Muscle of arm (tissue), 12 donors: ENCODE data around the gene SH3BGR. TPM values are rescaled to one million over a fixed set of nuclear protein-coding genes. Genes with fewer than 3 reads are reported as not detected.

ENCODE experiments used
- DNase-seq: peaks from one replicate; pipeline ENCODE4 v3.0.0-alpha.2; 2013
- polyA plus RNA-seq, 12 donors: library from polyadenylated mRNA; unstranded; fragments of 120-200 nt; gene quantifications; one replicate each; pipeline ENCODE4 v1.2.1, GENCODE V29; 2013; ENCODE audit not compliant: insufficient read length in 12 of 12

SH3BGR gene
- polyA plus RNA-seq, 12 donors, result 86.9 to 292 (median 222) TPM; not detected in 1

DNA sequence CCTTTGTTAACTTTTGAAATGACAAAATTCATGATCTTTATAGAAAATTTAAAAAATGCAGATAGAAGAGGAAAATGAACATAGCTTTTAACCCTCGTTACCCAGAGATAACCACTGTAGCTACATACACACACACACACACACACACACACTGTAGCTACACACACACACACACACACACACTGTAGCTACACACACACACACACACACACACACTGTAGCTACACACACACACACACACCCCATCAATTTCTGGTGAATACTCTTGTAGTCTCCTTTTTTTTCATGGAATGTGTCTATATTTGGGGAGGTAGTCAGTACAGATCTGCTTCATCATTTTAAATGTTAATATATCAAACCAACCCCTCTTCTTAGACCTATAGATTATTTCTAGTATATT is 58.5 kb downstream of the SH3BGR start:
- DNase-seq, result no peak

DNA sequence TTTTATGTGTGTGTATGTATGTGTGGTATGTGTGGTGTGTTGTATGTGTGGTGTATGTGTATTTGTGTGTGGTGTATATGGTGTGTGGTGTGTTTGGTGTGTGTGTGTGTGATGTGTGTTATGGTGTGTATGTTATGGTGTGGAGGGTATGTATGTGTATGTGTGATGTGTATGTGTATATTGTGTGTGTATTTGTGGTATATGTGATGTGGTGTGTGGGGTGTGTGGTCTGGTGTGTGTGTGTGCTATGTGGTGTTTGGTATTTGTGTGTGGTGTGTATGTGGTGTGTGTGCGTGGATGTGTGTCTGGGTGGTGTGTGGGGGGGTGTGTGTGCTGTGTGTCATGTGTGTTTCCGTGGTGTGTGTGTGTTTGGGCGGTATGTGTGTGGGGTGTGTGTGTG is 59.3 kb downstream of the SH3BGR start:
- DNase-seq, result no peak

DNA sequence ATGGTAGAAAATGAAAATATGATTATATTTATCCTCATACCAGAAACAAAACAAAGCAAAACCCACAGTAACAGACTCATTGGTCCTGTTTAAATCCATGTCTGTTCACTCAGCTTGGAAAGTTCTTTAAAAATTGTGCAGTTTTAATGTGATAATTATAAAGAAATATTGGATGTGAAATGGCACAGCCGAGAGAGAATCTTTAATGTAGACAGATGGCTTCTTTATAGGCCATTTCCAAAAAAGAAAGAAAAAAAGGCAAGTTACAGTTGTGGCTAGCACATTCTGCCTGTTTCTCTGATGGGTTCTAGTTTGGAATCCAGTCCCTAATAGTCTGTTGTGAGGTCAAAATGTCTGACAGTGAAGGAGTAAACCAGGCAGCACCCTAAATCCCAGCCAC is 62.0 kb downstream of the SH3BGR start:
- no peak for DNase-seq

DNA sequence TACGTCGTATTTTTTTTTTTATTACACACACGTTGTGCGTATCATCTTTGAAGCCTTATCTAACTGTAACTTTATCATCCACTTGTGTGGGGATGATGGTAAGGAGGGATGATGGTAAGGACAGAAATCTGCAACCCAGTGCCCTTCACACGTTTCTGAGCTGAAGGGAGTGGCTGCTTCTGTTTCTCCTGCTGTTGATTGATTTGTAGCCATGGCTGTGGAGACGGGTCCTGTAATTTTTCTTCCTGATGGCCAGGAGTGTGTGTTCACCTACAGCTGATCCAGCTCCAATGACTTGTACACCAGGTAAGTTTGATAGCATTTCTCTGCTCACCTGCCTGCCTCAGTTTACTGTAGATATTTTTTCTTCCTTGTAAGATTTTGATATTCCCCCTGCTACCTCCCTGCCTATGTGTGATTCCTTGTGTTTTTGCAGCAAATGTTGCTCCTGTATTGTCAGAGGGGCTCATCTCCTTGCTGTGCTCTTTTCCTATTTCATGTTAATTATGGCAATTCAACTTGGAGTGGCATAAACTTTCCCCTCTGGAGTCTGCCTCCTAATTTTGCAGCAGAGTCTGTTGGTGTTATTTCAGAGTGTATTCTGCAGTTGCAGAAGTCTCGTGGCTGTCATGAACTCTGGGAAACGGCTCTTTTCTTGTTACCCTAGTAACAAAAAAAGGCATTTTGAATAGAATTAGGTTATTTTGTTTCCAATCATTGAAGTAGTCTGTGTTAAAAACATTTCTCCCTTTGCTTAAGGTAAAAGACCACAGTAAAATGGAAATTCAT is 64.1 kb downstream of the SH3BGR start:
- no peak for DNase-seq

DNA sequence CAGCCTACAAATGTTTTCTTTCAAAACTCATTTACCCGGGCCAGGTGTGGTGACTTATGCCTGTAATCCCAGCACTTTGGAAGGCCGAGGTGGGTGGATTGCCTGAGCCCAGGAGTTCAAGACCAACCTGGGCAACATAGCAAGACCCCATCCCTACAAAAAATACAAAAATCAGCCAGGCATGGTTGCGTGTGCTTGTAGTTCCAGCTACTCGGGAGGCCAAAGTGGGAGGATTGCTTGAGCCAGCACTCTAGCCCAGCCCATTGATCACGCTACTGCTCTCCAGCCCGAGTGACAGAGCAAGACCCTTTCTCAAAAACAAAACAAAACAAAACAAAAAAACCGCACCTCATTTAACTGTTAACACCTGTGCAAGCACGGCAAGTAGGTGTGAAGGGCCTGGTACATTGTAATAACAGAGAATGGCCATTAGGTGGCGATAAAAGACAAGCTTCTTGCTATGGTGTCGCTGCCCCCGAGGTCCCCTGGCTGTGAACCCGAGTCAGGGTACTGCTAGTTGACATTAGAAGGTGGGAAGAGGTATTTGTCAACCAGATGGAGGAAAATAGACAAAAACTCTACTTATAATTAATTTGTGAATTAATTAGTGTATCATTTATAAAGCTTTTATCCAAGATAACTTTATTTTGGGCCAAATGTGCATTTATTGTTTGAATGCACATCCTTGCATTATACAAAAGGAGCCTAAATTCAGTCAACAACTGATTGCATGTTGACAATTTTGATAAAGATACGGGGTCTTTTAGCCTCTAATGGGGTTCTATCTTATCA is 66.5 kb downstream of the SH3BGR start:
- peak; percentile 50 for DNase-seq

DNA sequence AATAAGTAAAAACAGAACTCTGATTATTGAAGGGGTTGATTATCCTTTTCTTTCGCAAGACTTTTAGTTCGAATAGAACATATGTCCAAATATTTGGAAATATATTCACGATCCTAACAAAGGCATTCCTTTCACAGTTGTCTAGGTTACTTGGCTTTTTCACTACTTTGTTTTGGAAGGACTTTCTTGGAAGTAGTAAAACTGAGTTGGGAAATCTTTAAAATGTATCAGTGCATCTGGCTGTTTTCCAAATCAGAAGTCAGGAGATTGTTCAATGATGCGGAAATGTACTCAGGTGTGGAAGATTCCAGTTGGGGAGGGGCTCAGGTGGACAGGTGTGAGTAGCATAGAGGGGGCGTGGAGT is 67.1 kb downstream of the SH3BGR start:
- peak; percentile 35 for DNase-seq

DNA sequence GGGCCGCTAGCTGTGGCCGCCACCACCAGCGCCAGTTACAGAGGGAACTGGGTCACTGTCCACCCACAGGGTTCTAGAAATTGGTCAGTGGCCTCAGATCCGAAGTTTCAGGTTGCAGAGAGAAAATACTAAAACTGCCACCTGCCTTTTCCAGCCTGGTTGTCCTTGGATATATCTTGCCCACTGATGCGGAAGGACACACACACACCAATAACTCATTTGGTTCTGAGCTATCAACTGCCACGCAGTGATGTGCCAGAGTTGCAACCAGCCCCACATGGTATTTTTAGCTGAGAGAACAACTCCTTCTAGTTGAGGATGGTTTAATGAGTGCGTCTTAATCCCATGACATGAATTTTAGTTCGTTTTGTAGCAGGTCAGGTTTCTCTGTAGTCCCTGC is 68.1 kb downstream of the SH3BGR start:
- DNase-seq, result no peak

DNA sequence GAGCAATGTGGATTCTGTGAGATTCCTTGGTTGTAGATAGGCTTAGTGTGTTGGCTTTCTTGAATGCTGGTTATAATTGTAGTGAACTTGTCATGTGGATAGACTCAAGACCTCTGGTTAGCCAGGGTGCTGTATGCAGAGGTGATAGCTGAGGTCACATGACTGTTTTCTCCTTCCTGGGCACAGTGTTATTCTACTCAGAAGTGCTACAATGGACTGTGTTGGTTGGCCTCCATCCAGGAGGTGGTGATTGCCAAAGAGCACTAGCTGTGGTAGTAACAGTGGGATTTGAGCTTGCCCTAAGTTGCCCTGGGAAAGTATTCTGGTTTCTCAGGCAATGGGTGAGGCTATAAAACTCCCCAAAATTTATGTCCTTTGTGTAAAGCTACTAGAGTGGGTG is 71.6 kb downstream of the SH3BGR start:
- no peak for DNase-seq

DNA sequence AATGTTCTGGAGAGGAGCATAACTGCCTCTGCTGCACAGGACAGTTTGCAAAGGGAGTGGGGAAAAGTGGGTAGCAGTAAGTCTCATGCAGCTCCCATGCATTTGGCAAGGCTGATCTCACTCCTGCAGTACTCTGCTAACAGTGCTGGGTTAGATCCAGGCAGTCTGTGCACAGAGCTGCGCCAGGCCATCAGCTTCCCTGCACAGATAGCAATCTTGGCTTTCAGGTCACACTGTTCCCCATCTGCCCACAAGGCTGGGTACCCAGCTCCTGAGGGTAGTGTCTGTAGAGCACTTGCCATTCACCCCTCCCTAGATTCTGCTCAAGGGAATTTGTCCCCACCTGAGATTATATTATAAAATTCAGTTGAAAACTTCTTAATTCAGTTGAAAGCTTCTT is 72.1 kb downstream of the SH3BGR start:
- DNase-seq, result no peak

DNA sequence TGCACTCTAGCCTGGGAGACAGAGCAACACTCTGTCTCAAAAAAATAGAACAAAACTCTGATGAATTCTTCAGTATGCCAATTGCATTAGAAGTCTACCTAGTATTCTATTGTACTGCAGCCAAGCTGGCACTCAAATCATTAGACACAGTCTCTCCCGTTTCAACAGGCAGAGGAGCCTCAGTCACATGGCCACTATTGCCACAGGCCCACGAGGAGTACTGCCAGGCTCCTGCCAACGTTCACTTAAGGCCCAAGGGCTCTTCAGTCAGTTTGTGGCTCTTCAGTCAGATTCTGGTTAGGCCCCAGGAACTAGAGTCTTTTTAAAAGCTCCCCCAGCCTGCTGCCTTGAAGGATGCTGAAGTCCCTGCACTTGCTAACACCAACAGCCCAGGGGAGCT is 73.4 kb downstream of the SH3BGR start:
- no peak for DNase-seq

DNA sequence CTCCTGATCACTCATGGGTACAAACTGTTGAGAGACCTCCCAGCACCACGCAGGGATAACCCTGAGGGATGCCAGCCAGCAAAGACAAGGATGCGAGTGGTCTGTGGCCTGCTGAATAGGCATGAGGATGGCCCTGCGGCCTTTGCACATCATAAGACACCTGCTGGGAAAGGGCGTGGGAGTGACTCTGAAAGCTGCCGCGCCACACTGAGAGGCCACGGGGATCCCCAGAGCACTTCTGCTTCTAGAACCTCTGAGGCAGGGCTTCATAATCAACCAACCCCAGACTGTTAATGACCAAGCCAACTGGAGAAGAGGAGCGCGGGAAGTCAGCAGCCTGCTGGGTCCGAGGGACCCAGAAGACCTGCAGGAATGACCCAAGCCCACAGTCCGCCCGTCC is 73.8 kb downstream of the SH3BGR start:
- no peak for DNase-seq

DNA sequence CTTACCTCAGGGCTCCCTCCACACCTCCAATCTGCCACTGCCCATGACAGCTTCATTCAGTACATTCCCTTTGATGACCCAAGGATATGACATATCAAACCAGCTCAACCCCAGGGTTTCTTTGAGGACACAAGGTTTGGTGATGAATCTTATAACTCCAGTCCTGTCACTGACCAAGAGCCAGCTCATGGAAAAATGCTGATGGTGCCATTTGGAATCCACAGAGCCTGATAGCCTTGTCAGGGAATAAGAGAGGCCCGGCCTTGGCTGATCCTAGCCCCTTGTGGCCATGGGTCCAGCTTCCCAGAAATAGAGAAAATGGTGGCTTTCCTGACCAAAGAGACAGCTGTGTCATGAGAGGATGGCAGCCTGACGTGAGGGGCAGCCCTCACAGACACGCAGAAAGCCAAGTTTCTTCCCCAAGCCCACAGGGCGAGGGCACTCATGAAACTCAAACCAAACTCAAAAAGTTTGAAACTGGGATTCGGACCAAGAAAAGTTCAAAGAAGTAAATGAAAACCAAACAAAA is 75.4 kb downstream of the SH3BGR start:
- DNase-seq, result no peak

DNA sequence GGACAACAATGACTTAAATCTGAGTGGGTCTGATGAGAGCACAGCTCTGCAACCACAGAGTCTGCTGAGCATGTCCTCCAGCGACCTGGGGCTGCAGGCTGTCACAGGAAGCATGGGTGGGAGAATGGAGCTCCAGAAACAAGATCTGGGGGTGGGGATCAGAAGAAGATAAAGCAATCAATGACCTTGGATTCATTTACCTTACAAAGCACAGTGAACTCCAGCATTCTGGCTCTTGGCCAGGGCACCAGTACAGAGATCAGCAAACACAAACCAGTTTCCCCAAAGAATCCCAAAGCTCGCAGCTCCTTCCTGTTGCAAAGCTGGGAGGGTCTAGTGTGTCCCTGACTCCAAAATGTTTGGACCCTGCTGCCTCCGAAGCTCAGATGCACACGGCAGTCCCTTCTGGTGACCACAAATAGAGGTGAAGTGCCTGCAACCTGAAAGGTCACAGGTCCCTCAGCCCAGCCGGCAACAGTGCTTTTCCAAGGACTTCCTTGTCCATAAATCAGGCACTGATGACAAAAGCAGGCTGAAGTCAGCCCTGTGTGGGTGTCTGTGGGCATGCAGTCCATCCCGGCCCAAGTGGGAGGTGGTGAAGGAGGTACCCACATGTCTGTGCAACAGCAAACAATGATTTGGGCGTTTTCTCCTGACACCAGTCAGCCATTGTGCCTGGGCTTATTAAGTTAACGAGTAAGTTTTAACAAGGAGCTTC is 76.1 kb downstream of the SH3BGR start:
- DNase-seq, result no peak

DNA sequence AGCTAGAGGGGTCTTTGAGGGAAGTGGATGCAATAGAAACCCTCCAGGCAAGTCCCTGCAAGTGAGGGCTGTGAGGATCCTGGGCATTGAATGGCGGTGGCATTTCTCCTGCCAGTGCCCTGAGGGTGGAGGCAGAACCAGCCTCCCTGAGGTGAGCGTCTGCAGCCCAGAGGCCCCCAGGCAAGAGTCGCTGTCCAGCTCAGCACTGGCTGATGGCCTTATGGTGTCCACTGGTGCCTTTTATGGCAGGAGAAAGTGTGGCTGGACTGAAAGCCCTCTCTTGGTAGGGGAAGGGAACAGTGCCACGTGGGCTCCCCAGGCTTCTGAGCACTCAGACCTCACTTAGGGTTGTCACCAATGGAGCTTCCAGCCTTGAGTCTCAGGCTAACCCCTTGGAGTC is 77.3 kb downstream of the SH3BGR start:
- DNase-seq, result no peak

DNA sequence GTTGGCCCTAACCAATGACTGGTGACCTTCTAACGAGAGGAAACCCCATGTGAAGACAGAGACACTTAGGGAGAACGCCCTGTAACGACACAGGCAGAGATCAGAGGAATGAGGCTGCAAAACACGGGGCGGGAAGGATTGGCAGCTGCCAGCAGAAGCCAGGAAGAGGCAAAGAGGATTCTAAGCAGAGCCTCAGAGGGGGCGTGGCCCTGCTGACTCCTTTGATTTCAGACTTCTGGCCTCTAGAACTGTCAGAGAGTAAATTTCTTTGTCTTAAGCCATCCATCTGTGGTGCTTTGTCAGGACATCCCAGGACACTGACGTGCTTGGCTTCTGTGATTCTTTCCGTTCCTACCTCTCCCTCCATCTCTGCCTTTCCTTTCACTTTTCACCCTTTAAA is 79.3 kb downstream of the SH3BGR start:
- DNase-seq, result no peak

DNA sequence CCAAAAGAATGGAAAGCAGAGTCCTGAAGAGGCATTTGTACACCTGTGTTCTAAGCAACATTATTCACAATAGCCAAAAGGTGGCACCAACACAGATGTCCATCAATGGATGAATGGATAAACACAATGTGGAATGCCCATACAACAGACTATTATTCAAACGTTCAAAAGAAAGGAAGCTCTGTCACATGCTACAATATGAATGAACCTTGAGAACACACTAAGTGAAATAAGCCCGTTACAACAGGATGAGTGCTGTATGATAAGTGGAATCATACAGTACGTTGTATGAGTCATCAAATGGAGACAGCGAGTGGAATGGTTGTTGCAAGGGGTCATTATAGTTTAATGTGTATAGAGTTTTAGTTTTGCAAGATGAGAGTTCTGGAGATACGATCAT is 80.1 kb downstream of the SH3BGR start:
- no peak for DNase-seq

DNA sequence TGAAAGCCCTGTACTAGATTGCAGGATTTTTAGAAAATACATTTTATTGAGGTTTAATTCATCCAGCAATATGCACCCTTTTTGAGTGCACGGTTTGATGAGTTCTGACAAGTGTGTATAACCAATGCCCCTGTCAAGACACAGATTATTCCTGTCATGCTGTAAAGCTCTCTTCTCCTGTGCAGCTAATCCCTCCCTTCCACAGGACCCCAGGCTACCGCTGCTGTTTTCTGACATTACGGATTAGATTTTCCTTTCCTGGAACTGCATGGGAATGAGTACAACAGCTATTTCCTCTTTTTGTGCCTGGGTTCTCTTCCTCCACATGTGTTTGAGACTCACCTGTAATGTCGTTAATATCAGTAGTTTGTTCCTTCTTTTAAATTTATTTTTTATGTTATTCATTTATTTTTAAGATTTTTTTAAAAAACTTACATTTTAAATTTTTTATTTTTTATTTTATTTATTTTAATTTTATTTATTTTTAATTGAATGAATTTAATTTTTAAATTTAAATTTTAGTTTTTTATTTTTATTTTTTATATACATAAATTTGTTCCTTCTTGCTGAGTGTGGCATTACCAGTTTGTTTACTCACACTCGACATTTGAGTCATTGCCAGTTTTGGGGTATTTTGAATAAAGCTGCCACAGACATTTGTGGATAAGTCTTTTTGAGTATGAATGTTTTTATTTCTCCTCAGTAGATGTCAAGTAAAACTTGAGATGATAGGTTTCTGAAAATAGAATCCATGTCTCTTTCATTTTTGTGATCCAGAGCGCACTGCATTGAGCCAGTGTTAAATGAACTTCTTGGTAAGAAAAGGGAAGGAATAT is 82.0 kb downstream of the SH3BGR start:
- no peak for DNase-seq

DNA sequence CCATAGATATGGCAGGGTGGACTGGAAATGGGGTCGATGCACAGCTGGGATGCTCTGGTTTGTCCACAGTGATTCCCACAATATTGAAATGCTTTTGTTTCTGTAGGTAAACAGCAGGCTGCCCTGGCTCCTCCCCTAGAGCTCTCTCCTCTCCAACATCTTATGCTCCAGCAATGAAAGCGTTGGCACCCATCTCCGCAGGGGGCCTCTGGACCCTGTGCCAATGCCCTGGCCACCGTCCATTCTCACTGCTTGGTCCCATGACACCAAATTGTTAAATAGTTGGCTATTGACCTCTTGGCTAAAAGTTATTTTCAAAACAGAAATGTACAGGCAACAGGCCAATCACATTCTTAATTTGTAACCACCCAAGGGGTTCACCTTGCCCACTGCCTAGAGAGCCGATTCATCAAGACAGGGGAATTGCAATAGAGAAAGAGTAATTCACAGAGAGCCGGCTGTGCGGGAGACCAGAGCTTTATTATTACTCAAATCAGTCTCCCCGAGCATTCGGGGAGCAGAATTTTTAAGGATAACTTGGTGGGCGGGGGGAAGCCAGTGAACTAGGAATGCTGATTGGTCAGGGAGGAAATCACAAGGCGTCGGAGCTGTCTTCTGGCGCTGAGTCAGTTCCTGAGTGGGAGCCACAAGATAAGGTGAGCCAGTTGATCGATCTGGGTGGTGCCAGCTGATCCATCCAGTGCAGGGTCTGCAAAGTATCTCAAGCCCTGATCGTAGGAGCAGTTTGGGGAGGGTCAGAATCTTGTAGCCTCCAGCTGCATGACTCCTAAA is 84.1 kb downstream of the SH3BGR start:
- DNase-seq, result no peak

DNA sequence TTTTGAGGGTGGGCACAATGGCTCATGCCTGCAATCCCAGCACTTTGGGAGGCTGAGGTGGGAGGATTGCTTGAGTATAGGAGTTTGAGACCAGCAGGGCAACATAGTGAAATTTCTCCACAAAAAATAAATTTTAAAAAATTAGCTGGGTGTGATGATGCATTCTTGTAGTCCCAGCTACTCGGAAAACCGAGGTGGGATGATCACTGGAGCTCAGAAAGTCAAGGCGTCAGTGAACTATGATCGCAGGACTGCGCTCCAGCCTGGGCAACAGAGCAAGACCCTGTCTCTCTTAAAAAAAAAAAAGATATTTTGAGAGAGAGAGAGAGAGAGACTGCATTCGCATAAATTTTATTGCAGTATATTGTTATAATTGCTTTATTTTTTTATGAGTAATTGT is 85.1 kb downstream of the SH3BGR start:
- DNase-seq, result no peak

DNA sequence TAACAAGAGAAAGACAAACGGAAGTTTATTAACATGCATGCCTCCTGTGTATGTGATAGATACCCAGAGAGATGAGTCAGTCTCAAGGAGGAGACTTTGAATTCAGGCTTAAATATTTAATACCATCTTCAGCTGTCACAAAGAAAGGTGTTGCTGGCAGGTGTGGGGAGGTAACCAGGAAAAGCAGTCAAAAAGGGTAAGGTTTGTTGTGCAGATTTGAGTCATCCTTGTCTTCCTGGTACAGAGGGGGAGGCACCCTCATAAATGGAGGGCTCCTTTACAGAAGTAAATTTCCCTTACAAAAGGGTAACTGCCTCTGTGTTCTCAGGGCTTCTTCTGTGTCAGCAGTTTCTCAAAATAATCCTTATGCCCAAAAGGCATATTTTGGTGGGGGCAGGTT is 85.8 kb downstream of the SH3BGR start:
- DNase-seq, result no peak
